22Rv1 (cell line): ENCODE results near the gene CSMD2.

Experiments
- H3K27ac ChIP-seq: fragments of 450-650 bp; 2 replicates; pipeline ENCODE4 v1.5.1; 2017
- ZFX ChIP-seq: fragments of 450-650 bp; IDR thresholded peaks from 2 replicates; pipeline ENCODE4 v1.6.1; 2017; ENCODE audit warnings: antibody characterized with exemption, borderline replicate concordance
- TF ChIP-seq, protein P1 (sequence below): fragments of 450-650 bp; IDR thresholded peaks from 2 replicates; pipeline ENCODE4 v1.5.1; 2017; ENCODE audit warnings: mild to moderate bottlenecking

Gene CSMD2

DNA sequence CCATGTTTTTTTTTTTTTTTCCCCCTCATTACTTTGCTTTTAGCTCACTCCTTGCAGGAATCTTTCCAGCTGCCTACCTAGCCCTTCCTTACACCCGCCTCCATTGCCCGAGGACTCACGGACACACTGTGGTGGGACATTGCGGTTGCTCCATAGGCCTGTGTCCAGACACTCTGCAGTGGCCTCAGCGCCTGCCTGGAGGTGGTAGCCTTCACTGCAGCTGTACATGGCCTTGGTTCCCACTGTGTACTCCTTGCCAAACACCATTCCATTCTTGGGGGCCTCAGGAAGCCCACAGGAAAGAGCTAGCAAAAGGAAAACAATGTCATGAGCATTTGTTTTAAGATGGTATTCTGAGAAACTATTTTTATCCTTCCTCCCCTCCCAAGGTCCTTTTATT is 592.6 kb downstream of the CSMD2 start:
- TF ChIP-seq, protein P1, sequence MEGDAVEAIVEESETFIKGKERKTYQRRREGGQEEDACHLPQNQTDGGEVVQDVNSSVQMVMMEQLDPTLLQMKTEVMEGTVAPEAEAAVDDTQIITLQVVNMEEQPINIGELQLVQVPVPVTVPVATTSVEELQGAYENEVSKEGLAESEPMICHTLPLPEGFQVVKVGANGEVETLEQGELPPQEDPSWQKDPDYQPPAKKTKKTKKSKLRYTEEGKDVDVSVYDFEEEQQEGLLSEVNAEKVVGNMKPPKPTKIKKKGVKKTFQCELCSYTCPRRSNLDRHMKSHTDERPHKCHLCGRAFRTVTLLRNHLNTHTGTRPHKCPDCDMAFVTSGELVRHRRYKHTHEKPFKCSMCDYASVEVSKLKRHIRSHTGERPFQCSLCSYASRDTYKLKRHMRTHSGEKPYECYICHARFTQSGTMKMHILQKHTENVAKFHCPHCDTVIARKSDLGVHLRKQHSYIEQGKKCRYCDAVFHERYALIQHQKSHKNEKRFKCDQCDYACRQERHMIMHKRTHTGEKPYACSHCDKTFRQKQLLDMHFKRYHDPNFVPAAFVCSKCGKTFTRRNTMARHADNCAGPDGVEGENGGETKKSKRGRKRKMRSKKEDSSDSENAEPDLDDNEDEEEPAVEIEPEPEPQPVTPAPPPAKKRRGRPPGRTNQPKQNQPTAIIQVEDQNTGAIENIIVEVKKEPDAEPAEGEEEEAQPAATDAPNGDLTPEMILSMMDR = no peak
- no peak for TF ChIP-seq ZFX

GRCh38 chr1:33569331-33569730 is 595.7 kb downstream of the CSMD2 start:
- TF ChIP-seq, protein P1 = no peak
- no peak overlapping the region for H3K27ac ChIP-seq

More for the DNA sequence above, 592.6 kb downstream of the CSMD2 start:
- no peak overlapping the region for H3K27ac ChIP-seq

GRCh38 chr1:33563699-33564098 is 601.3 kb downstream of the CSMD2 start:
- no peak for TF ChIP-seq ZFX
- TF ChIP-seq, protein P1 = no peak
- H3K27ac ChIP-seq = no peak overlapping the region

- no peak overlapping the region for H3K27ac ChIP-seq
- TF ChIP-seq, protein P1 = no peak
These were observed 602.5 kb downstream of the CSMD2 start for GRCh38 chr1:33562563-33562962.

DNA sequence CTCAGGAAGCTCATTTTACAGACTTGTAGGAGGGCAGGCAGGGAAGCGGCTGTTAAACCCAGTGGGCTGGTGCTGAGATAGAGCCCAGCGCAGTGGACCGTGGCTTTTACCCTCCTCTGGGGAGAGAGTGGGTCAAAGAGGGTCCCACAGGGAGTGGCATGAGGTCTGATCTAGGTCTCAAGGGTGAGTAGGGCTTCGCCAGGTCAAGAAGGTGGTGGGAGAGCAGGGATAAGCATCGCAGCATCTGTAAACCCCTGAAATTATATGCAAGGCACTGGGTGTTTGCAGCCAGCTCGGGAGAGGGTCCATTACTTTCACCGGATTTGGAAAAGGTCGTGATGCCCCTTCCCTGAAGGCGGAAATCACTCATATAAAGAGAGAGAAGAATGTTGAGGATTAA is 603.5 kb downstream of the CSMD2 start:
- no peak overlapping the region for H3K27ac ChIP-seq
- no peak for TF ChIP-seq ZFX
- TF ChIP-seq, protein P1 = no peak

DNA sequence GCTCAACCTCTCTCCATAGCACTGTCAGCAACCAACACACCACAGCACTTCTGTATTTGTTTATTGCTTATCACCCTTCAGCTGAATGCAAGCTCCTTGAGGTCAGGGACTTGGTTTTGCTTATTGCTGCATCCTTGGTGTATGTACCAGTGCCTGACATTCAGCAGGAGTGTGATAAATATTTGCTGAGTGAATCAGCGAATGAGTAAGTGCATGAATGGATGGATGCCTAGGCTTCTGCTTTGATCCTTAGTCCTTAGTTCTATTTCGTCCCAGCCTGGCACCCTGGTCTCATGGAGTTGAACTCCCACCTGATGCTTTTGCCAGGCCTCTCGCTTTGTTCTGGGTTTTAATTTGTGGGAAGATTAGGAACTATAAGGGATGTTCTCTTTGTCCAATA is 604.4 kb downstream of the CSMD2 start:
- H3K27ac ChIP-seq = no peak overlapping the region
- TF ChIP-seq, protein P1 = no peak
- no peak for TF ChIP-seq ZFX

DNA sequence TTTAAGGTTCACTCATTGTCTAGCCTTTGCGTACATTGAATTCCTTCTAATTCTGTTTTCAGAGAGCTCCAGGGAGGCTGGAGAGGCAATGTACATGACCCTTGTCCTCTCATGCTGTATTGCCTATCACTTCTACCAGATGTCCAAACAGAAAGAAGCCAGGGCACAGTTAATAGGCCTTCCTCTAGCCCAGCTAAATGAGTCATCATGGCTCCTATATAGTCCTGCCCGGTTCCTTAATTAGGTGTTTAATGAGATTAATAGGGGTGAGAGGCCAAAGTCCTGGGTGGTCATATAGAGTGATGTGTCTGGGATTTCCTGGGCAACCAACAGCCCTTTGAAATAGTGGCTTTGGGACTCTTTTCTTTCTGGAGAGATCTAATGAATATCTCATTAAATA is 616.3 kb downstream of the CSMD2 start:
- H3K27ac ChIP-seq = no peak overlapping the region
- TF ChIP-seq ZFX = no peak
- TF ChIP-seq, protein P1 = no peak
